ENCODE data around the gene ABHD14A. TPM values are rescaled to one million over a fixed set of nuclear protein-coding genes. Genes with fewer than 3 reads are reported as not detected.

ABHD14A gene
- total RNA-seq, 1 donor from 2014 or later: 17.9 TPM

DNA sequence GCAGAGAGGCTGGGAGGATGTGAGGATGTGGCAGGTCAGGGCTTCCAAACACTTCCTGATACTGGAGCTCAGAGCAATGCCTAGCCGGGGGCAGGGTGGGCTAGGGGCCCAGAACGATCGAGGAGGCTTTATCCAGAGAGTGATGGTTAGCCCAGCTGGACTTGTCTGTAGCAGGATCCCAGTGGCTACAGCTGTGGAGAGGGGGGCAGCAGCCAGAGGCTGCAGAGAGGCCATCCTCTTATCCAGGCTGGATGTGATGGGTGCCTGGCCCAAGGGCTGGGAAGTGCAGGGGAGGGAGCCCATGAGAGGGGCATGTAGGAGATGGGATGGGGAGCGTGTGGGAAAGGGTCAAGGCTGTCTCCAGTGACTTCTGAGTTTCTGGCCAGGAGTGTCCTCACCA lies 28.1 kb upstream of the ABHD14A start:
- intact Hi-C loops (cut with DNase I): no loop called here
- ATAC-seq (no peak), DNase-seq (peak; percentile 48)
- H3K36me3 ChIP-seq: no peaks in the 10 kb centered on the region
- no peaks in the 10 kb centered on the region for H3K9me3 ChIP-seq
- TF ChIP-seq CTCF (IDR thresholded peaks at IDR 0.05): no peak
- H3K4me3 ChIP-seq: no peak overlapping the region
- H3K27me3 ChIP-seq: no peaks in the 10 kb centered on the region
- H3K4me1 ChIP-seq: peaks cover 13% of the 10 kb centered on the region
- no peak overlapping the region for H3K27ac ChIP-seq

DNA sequence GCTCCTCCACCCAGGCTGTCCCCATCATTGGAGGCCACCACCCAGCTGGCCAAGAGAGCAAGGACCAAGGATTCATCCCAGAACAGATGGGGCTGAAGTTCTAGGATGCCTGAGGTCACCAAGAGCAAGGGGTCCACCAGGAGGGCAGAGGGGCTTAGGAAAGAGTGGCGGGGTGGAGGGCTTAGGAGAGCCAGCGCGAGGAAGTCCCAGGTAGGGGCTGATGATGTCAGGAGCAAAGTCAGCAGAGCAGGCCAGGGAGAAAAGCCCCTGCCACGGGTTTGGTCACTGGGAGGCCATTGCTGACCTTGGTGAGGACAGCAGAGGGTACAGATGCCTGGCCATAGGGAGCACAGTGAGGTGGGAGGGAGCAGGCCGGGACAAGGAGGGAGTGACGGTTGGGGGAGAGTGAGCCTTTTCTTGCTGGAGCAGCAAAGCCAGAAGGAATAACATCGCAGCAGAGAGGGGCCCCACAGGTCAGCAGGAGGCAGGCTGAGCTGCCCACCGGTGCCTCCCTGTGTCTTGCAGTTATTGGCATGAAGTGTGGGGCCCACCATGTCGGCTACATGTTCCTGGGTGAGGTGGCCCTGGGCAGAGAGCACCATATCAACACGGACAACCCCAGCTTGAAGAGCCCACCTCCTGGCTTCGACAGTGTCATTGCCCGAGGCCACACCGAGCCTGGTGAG lies 27.5 kb upstream of the ABHD14A start:
- peak; percentile 51 for DNase-seq
- H3K36me3 ChIP-seq: no peaks in the 10 kb centered on the region
- no peaks in the 10 kb centered on the region for H3K9me3 ChIP-seq
- ATAC-seq: no peak
- H3K4me1 ChIP-seq: peaks cover 12% of the 10 kb centered on the region
- H3K27me3 ChIP-seq: no peaks in the 10 kb centered on the region
- H3K27ac ChIP-seq: no peak overlapping the region
- intact Hi-C loops (cut with DNase I): no loop called here
- H3K4me3 ChIP-seq: no peak overlapping the region
- TF ChIP-seq CTCF (IDR thresholded peaks at IDR 0.05): no peak

DNA sequence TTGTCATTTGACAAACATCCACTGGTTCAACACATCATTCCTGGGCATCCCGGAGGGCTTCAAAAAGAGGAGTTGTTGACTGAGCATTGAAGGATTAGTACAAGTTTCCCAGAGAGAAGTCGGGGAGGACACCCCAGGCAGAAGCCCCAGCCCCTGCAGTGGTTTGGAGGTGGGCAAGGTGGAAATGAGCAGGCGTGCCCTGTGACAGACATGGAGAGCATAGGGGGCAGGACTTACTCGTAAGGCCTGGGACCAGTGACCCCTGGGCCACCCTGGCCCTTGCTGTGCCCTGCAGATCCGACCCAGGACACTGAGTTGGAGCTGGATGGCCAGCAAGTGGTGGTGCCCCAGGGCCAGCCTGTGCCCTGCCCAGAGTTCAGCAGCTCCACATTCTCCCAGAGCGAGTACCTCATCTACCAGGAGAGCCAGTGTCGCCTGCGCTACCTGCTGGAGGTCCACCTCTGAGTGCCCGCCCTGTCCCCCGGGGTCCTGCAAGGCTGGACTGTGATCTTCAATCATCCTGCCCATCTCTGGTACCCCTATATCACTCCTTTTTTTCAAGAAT lies 26.8 kb upstream of the ABHD14A start:
- Histone ChIP-seq H3K36me3 (no peaks in the 10 kb centered on the region), H3K4me1 (peaks cover 5% of the 10 kb centered on the region), H3K27ac (no peak overlapping the region), H3K4me3 (no peak overlapping the region), H3K27me3 (no peaks in the 10 kb centered on the region), H3K9me3 (no peaks in the 10 kb centered on the region)
- ATAC-seq (no peak), DNase-seq (peak; percentile 61)
- intact Hi-C loops (cut with DNase I): no loop called here
- TF ChIP-seq CTCF (IDR thresholded peaks at IDR 0.05): no peak

DNA sequence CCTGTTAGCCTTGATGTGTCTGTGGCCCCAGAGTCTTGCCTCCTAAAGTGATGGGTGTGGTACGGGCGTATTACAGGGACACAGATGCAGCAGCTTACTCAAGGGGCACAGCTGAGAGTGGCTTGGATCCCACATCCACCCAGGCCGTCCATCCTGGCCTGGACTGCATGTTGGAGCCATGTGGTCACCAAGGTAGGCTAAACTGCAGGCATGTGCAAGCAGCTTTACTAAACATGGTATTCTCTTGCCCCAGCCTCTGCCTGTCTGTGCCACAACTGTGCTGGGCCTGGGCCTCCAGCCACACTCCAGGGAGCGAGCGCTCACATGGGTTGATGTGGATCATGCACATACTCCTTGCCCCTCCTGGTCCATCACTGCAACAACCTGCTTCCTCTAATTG lies 25.7 kb upstream of the ABHD14A start:
- no peaks in the 10 kb centered on the region for H3K4me1 ChIP-seq
- no peak overlapping the region for H3K4me3 ChIP-seq
- ATAC-seq (no peak), DNase-seq (peak; percentile 39)
- H3K27me3 ChIP-seq: no peaks in the 10 kb centered on the region
- H3K9me3 ChIP-seq: no peaks in the 10 kb centered on the region
- no peaks in the 10 kb centered on the region for H3K36me3 ChIP-seq
- no peak for TF ChIP-seq CTCF (IDR thresholded peaks at IDR 0.05)
- no peak overlapping the region for H3K27ac ChIP-seq
- intact Hi-C loops (cut with DNase I): no loop called here

DNA sequence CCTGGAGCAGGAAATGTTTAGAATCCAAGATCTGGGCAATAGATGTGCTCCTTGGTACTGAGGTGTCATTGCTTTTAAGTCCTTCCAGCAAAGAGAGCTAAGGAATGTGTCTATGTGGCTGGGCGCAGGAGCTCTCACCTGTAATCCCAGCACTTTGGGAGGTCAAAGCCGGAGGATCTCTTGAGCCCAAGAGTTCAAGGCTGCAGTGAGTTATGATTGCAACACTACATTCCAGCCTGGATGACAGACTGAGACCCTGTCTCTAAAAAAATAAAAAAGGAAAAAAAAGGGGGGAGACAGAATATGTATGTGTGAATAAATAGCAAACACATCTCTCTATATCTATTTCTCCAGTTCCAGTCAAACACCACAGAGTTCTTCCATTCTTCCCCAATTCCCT lies 24.0 kb upstream of the ABHD14A start:
- H3K4me1 ChIP-seq: no peaks in the 10 kb centered on the region
- H3K9me3 ChIP-seq: no peaks in the 10 kb centered on the region
- intact Hi-C loops (cut with DNase I): no loop called here
- H3K4me3 ChIP-seq: no peak overlapping the region
- no peak for TF ChIP-seq CTCF (IDR thresholded peaks at IDR 0.05)
- DNase-seq (no peak), ATAC-seq (no peak)
- H3K36me3 ChIP-seq: no peaks in the 10 kb centered on the region
- no peaks in the 10 kb centered on the region for H3K27me3 ChIP-seq
- H3K27ac ChIP-seq: no peak overlapping the region
